ENCODE results near the gene SYCN. TPM values are rescaled to one million over a fixed set of nuclear protein-coding genes. Genes with fewer than 3 reads are reported as not detected.
A peak's percentile ranks its signal among the peaks of the same experiment; 100 is the strongest.

The SYCN gene
- total RNA-seq, 4 donors from 2014 or later, result 1.3 to 6.0 TPM; not detected in 2

- WGBS, 2 donors, result 85 to 86% methylated on average over 8 of the region's 8 CpGs
- peaks cover 0 to 26% (median 0%) of the 10 kb centered on the region in 4 donors for H3K4me1 ChIP-seq
- peaks cover 0 to 4% of the 10 kb centered on the region in 2 donors for H3K27me3 ChIP-seq
- H3K36me3 ChIP-seq, result peaks cover 0 to 40% (median 5%) of the 10 kb centered on the region in 3 donors
- TF ChIP-seq CTCF (IDR thresholded peaks at IDR 0.05) (no peak), POLR2A (IDR thresholded peaks at IDR 0.05) (no peak), EP300 (IDR thresholded peaks at IDR 0.05) (no peak)
- H3K4me3 ChIP-seq, result no peak overlapping the region
- no peaks in the 10 kb centered on the region for H3K9me3 ChIP-seq
- no peak for DNase-seq (ENCODE audit: low spot score in 2 of 2)
- no peak overlapping the region for H3K27ac ChIP-seq
Measured at GRCh38 chr19:39183104-39183503, 21.0 kb downstream of the SYCN start.

- H3K4me1 ChIP-seq, result peaks cover 0 to 23% (median 0%) of the 10 kb centered on the region in 4 donors
- peaks cover 0 to 50% (median 10%) of the 10 kb centered on the region in 3 donors for H3K36me3 ChIP-seq
- no peak overlapping the region for H3K27ac ChIP-seq
- no peaks in the 10 kb centered on the region for H3K27me3 ChIP-seq
- no peak overlapping the region for H3K4me3 ChIP-seq
- no peak for DNase-seq (ENCODE audit: low spot score in 2 of 2)
- no peak for TF ChIP-seq EP300 (IDR thresholded peaks at IDR 0.05)
- TF ChIP-seq CTCF (IDR thresholded peaks at IDR 0.05), result no peak
- no peak for TF ChIP-seq POLR2A (IDR thresholded peaks at IDR 0.05)
- no peaks in the 10 kb centered on the region for H3K9me3 ChIP-seq
- 56 to 68% methylated on average over 4 of the region's 4 CpGs for WGBS, 2 donors
Measured at GRCh38 chr19:39182174-39182505, 21.9 kb downstream of the SYCN start.

GRCh38 chr19:39181500-39182173 lies 22.4 kb downstream of the SYCN start:
- Histone ChIP-seq H3K4me3 (no peak overlapping the region), H3K4me1 (peaks cover 0 to 22% (median 0%) of the 10 kb centered on the region in 4 donors), H3K36me3 (peaks cover 0 to 55% (median 10%) of the 10 kb centered on the region in 3 donors), H3K27me3 (no peaks in the 10 kb centered on the region), H3K9me3 (no peaks in the 10 kb centered on the region), H3K27ac (no peak overlapping the region)
- WGBS, 2 donors, result 76 to 83% methylated on average over 21 of the region's 21 CpGs
- DNase-seq (ENCODE audit: low spot score in 2 of 2), result no peak
- no peak for TF ChIP-seq POLR2A (IDR thresholded peaks at IDR 0.05)
- TF ChIP-seq CTCF (IDR thresholded peaks at IDR 0.05), result no peak
- no peak for TF ChIP-seq EP300 (IDR thresholded peaks at IDR 0.05)

- DNase-seq (ENCODE audit: low spot score in 2 of 2), result no peak
- Histone ChIP-seq H3K36me3 (peaks cover 0 to 64% (median 10%) of the 10 kb centered on the region in 3 donors), H3K4me1 (peaks cover 0 to 22% (median 0%) of the 10 kb centered on the region in 4 donors), H3K27me3 (no peaks in the 10 kb centered on the region), H3K9me3 (no peaks in the 10 kb centered on the region), H3K4me3 (no peak overlapping the region), H3K27ac (no peak overlapping the region)
- TF ChIP-seq POLR2A (IDR thresholded peaks at IDR 0.05) (no peak), EP300 (IDR thresholded peaks at IDR 0.05) (no peak), CTCF (IDR thresholded peaks at IDR 0.05) (no peak)
- WGBS, 2 donors, result 83 to 89% methylated on average over 9 of the region's 9 CpGs
Measured at GRCh38 chr19:39180749-39181148, 23.3 kb downstream of the SYCN start.

- H3K4me1 ChIP-seq, result peaks cover 0 to 22% (median 0%) of the 10 kb centered on the region in 4 donors
- DNase-seq (ENCODE audit: low spot score in 2 of 2), result no peak
- H3K36me3 ChIP-seq, result peaks cover 2 to 74% (median 10%) of the 10 kb centered on the region in 3 donors
- WGBS, 2 donors, result 77 to 84% methylated on average over 9 to 10 of the region's 10 CpGs
- no peak for TF ChIP-seq EP300 (IDR thresholded peaks at IDR 0.05)
- no peak overlapping the region for H3K4me3 ChIP-seq
- H3K27ac ChIP-seq, result peak overlapping the region in 1 of 4 donors; percentile 58
- H3K27me3 ChIP-seq, result no peaks in the 10 kb centered on the region
- no peaks in the 10 kb centered on the region for H3K9me3 ChIP-seq
Measured at GRCh38 chr19:39179754-39180153, 24.3 kb downstream of the SYCN start.

Data from tibial nerve (tissue), 4 donors.